ENCODE data around the gene NPAT.

The NPAT gene

GRCh38 chr11:108223348-108224149 is 1.1 kb upstream of the NPAT start:
- peak in 1 of 2 experiments; percentile 17 for DNase-seq (ENCODE audit: low read depth in 1 of 2, low spot score in 1 of 2)
- Histone ChIP-seq H3K27ac (replicated peaks) (peak overlapping the region; percentile 83), H3K27me3 (ENCODE audit: insufficient read depth, poor library complexity, severe bottlenecking) (no peaks in the 10 kb centered on the region), H3K4me3 (replicated peaks; ENCODE audit: insufficient read depth, low read length) (peak overlapping the region; percentile 82)
- TF ChIP-seq GABPA (IDR thresholded peaks at IDR 0.05; ENCODE audit: low read depth) (peak; percentile 21), REST (IDR thresholded peaks at IDR 0.05; ENCODE audit: insufficient replicate concordance, low read depth) (no peak), SPI1 (IDR thresholded peaks at IDR 0.05; ENCODE audit: borderline replicate concordance, low read depth) (no peak)

GRCh38 chr11:108221911-108222573 is 396 bp downstream of the NPAT start:
- TF ChIP-seq REST (IDR thresholded peaks at IDR 0.05; ENCODE audit: insufficient replicate concordance, low read depth) (peak; percentile 44), GABPA (IDR thresholded peaks at IDR 0.05; ENCODE audit: low read depth) (no peak; the same call in 1 of the 2 replicates)
- peak overlapping the region; percentile 58 for H3K4me3 ChIP-seq (replicated peaks; ENCODE audit: insufficient read depth, low read length)
- H3K27me3 ChIP-seq (ENCODE audit: insufficient read depth, poor library complexity, severe bottlenecking), result no peaks in the 10 kb centered on the region
- H3K27ac ChIP-seq (replicated peaks), result peak overlapping the region; percentile 83
- no peak for DNase-seq (ENCODE audit: low read depth in 1 of 2, low spot score in 1 of 2)

GRCh38 chr11:108221371-108221770 is 1.1 kb downstream of the NPAT start:
- peak overlapping the region; percentile 58 for H3K4me3 ChIP-seq (replicated peaks; ENCODE audit: insufficient read depth, low read length)
- no peaks in the 10 kb centered on the region for H3K27me3 ChIP-seq (ENCODE audit: insufficient read depth, poor library complexity, severe bottlenecking)
- TF ChIP-seq GABPA (IDR thresholded peaks at IDR 0.05; ENCODE audit: low read depth) (no peak), CTCF (IDR thresholded peaks at IDR 0.05; ENCODE audit: insufficient read depth, low read length) (no peak), REST (IDR thresholded peaks at IDR 0.05; ENCODE audit: insufficient replicate concordance, low read depth) (no peak), POLR2AphosphoS5 (IDR thresholded peaks at IDR 0.05; ENCODE audit: low read depth) (no peak), SPI1 (IDR thresholded peaks at IDR 0.05; ENCODE audit: borderline replicate concordance, low read depth) (no peak)
- peak overlapping the region; percentile 83 for H3K27ac ChIP-seq (replicated peaks)
- DNase-seq (ENCODE audit: low read depth in 1 of 2, low spot score in 1 of 2), result no peak

All from HL-60 (cell line).